IMR-90 (cell line): ENCODE measurements around the gene PAX5. TPM values are rescaled to one million over a fixed set of nuclear protein-coding genes. Genes with fewer than 3 reads are reported as not detected.

Experiments
- ATAC-seq: fragments of 200-7000 bp; cut with Tn5 transposase; 2 replicates; pipeline ENCODE4 v1.9.1; 2020; ENCODE audit warnings: low read depth, mild to moderate bottlenecking, moderate library complexity
- BruUV-seq: library from RNA; stranded (reverse); fragments of 400-500 nt; replicated peaks from 2 replicates; lab custom pipeline; 2021; lab: Mats Ljungman, UMichigan
- CTCF ChIA-PET: fragments of 300-600 bp; formaldehyde crosslinking; extraction: SDS; loops from one replicate; lab custom pipeline; 2021; ENCODE audit warnings: antibody characterized with exemption; lab: Yijun Ruan, JAX
- POLR2A ChIA-PET: fragments of 300-600 bp; sonication (Branson Sonifier 250); formaldehyde crosslinking; loops from one replicate; lab custom pipeline; 2022; ENCODE audit warnings: antibody characterized with exemption; ENCODE audit not compliant: unreplicated experiment; lab: Charles Lee
- DNase-seq: peaks from one replicate; pipeline ENCODE4 v3.0.0; 2013
- H2AFZ ChIP-seq: replicated peaks from 2 replicates; pipeline ENCODE3; 2013; ENCODE audit warnings: low read length, mild to moderate bottlenecking; ENCODE audit not compliant: poor library complexity
- H2AK5ac ChIP-seq: 2 replicates; pipeline ENCODE4 v1.6.1; 2013; ENCODE audit warnings: low read depth, low read length, inconsistent platforms
- H2AK9ac ChIP-seq: replicated peaks from 2 replicates; pipeline ENCODE3; 2013; ENCODE audit warnings: mild to moderate bottlenecking, low read depth, low read length, moderate library complexity; ENCODE audit not compliant: poor library complexity
- H2BK120ac ChIP-seq: 2 replicates; pipeline ENCODE4 v1.6.1; 2013; ENCODE audit warnings: low read depth, low read length, inconsistent platforms
- H2BK15ac ChIP-seq: 3 replicates; pipeline ENCODE4 v1.6.1; 2013; ENCODE audit warnings: low read depth, low read length, inconsistent platforms
- H2BK20ac ChIP-seq: 2 replicates; pipeline ENCODE4 v1.6.1; 2013; ENCODE audit warnings: low read depth, mild to moderate bottlenecking, inconsistent platforms, low read length, moderate library complexity
- H2BK5ac ChIP-seq: 2 replicates; pipeline ENCODE4 v1.6.1; 2013; ENCODE audit warnings: mild to moderate bottlenecking, low read depth, low read length, inconsistent platforms; ENCODE audit not compliant: poor library complexity, severe bottlenecking
- H3K14ac ChIP-seq: replicated peaks from 2 replicates; pipeline ENCODE4 v1.6.1; 2013; ENCODE audit warnings: low read depth, low read length, inconsistent platforms
- H3K18ac ChIP-seq: 2 replicates; pipeline ENCODE4 v1.6.1; 2013; ENCODE audit warnings: low read depth, low read length, control low read depth
- H3K23ac ChIP-seq: 2 replicates; pipeline ENCODE4 v1.6.1; 2013; ENCODE audit warnings: low read depth, low read length, inconsistent platforms
- H3K27ac ChIP-seq: 2 replicates; pipeline ENCODE4 v1.5.1; 2013; ENCODE audit warnings: mild to moderate bottlenecking, control low read depth, low read length; ENCODE audit not compliant: insufficient read depth
- H3K27me3 ChIP-seq: 2 replicates; pipeline ENCODE4 v1.6.1; 2013; ENCODE audit warnings: low read length; ENCODE audit not compliant: control insufficient read depth, insufficient read depth
- H3K36me3 ChIP-seq: 2 replicates; pipeline ENCODE4 v1.6.1; 2013; ENCODE audit warnings: low read length, mixed read lengths; ENCODE audit not compliant: control insufficient read depth, insufficient read depth
- H3K4ac ChIP-seq: 2 replicates; pipeline ENCODE4 v1.6.1; 2013; ENCODE audit warnings: low read depth, low read length, inconsistent platforms
- H3K4me1 ChIP-seq: 2 replicates; pipeline ENCODE4 v1.6.1; 2013; ENCODE audit warnings: low read length, mixed read lengths; ENCODE audit not compliant: control insufficient read depth, insufficient read depth
- H3K4me2 ChIP-seq: 2 replicates; pipeline ENCODE4 v1.6.1; 2013; ENCODE audit warnings: low read depth, mild to moderate bottlenecking, control low read depth, low read length, moderate library complexity
- H3K4me3 ChIP-seq: 2 replicates; pipeline ENCODE4 v1.5.1; 2013; ENCODE audit warnings: low read depth, mild to moderate bottlenecking, control low read depth, low read length, moderate library complexity; ENCODE audit not compliant: insufficient read depth
- H3K56ac ChIP-seq: 2 replicates; pipeline ENCODE4 v1.6.1; 2013; ENCODE audit warnings: low read length, inconsistent platforms; ENCODE audit not compliant: insufficient read depth; ENCODE audit errors: extremely low read depth
- H3K79me1 ChIP-seq, 2 experiments: 2 replicates each; pipeline ENCODE4 v1.6.1; 2013; ENCODE audit warnings: low read length in 2 of 2, inconsistent platforms in 1 of 2, low read depth in 1 of 2
- H3K9ac ChIP-seq: 2 replicates; pipeline ENCODE4 v1.6.1; 2013; ENCODE audit warnings: low read depth, low read length, control low read depth
- H3K9me1 ChIP-seq: 2 replicates; pipeline ENCODE4 v1.6.1; 2013; ENCODE audit warnings: low read length, inconsistent platforms; ENCODE audit not compliant: insufficient read depth
- H3K9me3 ChIP-seq: 2 replicates; pipeline ENCODE4 v1.6.1; 2013; ENCODE audit warnings: low read length; ENCODE audit not compliant: control insufficient read depth, insufficient read depth
- H4K20me1 ChIP-seq: 2 replicates; pipeline ENCODE4 v1.6.1; 2013; ENCODE audit warnings: low read length, inconsistent platforms; ENCODE audit not compliant: insufficient read depth
- H4K5ac ChIP-seq: 2 replicates; pipeline ENCODE4 v1.6.1; 2013; ENCODE audit warnings: mild to moderate bottlenecking, low read depth, low read length, control low read depth
- H4K8ac ChIP-seq, 2 experiments: 2 replicates each; pipeline ENCODE4 v1.6.1; 2013; ENCODE audit warnings: low read depth in 2 of 2, low read length in 2 of 2, control low read depth in 1 of 2, inconsistent platforms in 1 of 2
- H4K91ac ChIP-seq: 2 replicates; pipeline ENCODE4 v1.6.1; 2013; ENCODE audit warnings: low read depth, low read length, inconsistent platforms; ENCODE audit not compliant: insufficient read depth
- BHLHE40 ChIP-seq: fragments of 150-350 bp; IDR thresholded peaks from 2 replicates; pipeline ENCODE4 v1.6.1; 2016; ENCODE audit warnings: mild to moderate bottlenecking, low read depth, low read length
- CEBPB ChIP-seq: IDR thresholded peaks from 2 replicates; pipeline ENCODE4 v1.6.1; 2012; ENCODE audit warnings: low read depth, low read length, improper control_type of control experiment
- ELK1 ChIP-seq: fragments of 150-350 bp; IDR thresholded peaks from 2 replicates; pipeline ENCODE4 v1.6.1; 2016; ENCODE audit warnings: low read depth, mild to moderate bottlenecking, low read length, moderate library complexity, borderline replicate concordance
- FOS ChIP-seq: fragments of 150-350 bp; IDR thresholded peaks from 2 replicates; pipeline ENCODE4 v1.6.1; 2016; ENCODE audit warnings: low read depth, low read length
- MAZ ChIP-seq: IDR thresholded peaks from 2 replicates; pipeline ENCODE4 v1.6.1; 2012; ENCODE audit warnings: low read depth, mild to moderate bottlenecking, low read length, improper control_type of control experiment, moderate library complexity, borderline replicate concordance
- NFE2L2 ChIP-seq: fragments of 150-350 bp; IDR thresholded peaks from 2 replicates; pipeline ENCODE4 v1.6.1; 2016; ENCODE audit warnings: low read depth, mild to moderate bottlenecking, low read length
- RCOR1 ChIP-seq: IDR thresholded peaks from 2 replicates; pipeline ENCODE4 v1.6.1; 2012; ENCODE audit warnings: mild to moderate bottlenecking, low read length, improper control_type of control experiment; ENCODE audit not compliant: insufficient replicate concordance
- SMC3 ChIP-seq: fragments of 150-350 bp; IDR thresholded peaks from 2 replicates; pipeline ENCODE4 v1.6.1; 2016; ENCODE audit warnings: low read depth, mild to moderate bottlenecking, antibody characterized with exemption, low read length, moderate library complexity
- WGBS, 2 experiments: methylation state at CpG; one replicate each; pipeline versions ENCODE4 v1.1.5 to v1.1.7; 2013; ENCODE audit warnings: missing lambda C conversion rate in 2 of 2; ENCODE audit not compliant: insufficient read length in 1 of 2; ENCODE audit errors: extremely low coverage in 2 of 2; 5-methylcytosine and 5-hydroxymethylcytosine counted together
- dilution Hi-C: fragments of 300-500 bp; cut with HindIII; formaldehyde crosslinking; loops from one replicate; pipeline ENCODE4 v1.14.3; 2018; ENCODE audit warnings: low sequenced_read_pairs; ENCODE audit not compliant: unreplicated experiment
- in situ Hi-C: fragments of 300-500 bp; cut with MboI; formaldehyde crosslinking; loops from 3 replicates; pipeline ENCODE4 v1.14.3; 2019; ENCODE audit warnings: low sequenced_read_pairs, inconsistent platforms, mixed read lengths
- intact Hi-C: fragments of 100-400 bp; cut with micrococcal nuclease; formaldehyde crosslinking; loops from 2 replicates; pipeline ENCODE4 v1.10.0; 2022
- polyA plus RNA-seq, 3 experiments: library from polyadenylated mRNA; depleted of rRNA; stranded (reverse); fragments of >200 nt; gene quantifications; 2 replicates each; pipeline ENCODE4 v1.2.3, GENCODE V29; 2012; ENCODE audit warnings: low replicate concordance in 1 of 3
- total RNA-seq: library from RNA; depleted of rRNA; stranded (reverse); fragments of >200 nt; gene quantifications from 2 replicates; pipeline ENCODE4 v1.2.3, GENCODE V29; 2012
- TF ChIP-seq, protein P1 (sequence below): conservative IDR thresholded peaks from 2 replicates; pipeline ENCODE4 v1.5.1; 2012; ENCODE audit warnings: mild to moderate bottlenecking, low read depth, low read length, improper control_type of control experiment

The PAX5 gene
- total and polyA plus RNA-seq, 2 of the 4 experiments (the other 2 are of a cell fraction) = not detected

DNA sequence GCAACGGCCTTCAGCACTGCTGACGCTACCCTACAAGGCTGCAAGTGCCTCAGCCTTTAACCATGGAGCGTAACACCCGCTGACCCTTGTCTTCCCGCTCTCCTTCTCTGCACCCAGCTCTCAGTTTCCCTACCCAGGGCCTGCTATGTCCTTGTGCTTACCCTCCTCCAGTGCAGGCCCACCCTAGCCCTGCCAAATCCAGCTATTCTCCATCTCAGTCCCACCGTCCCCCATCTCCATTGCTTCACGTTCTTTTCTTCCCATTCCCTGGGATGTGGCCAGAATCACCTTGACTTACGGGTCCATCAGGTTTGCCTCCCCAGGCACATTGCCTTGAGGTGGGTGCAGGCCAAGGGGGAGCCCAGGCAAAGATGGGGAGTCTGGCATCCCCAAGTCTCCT, 91.2 kb downstream of the PAX5 start:
- Histone ChIP-seq H4K91ac (no peak overlapping the region), H3K36me3 (no peaks in the 10 kb centered on the region), H3K79me1 (no peaks in the 10 kb centered on the region), H3K4me2 (no peak overlapping the region), H3K4me3 (no peak overlapping the region), H3K9me1 (no peaks in the 10 kb centered on the region; the same call in 1 of the 2 replicates), H3K18ac (no peak overlapping the region), H3K23ac (no peak overlapping the region), H4K20me1 (no peaks in the 10 kb centered on the region), H2BK20ac (no peak overlapping the region), H2AFZ (no peak overlapping the region), H3K14ac (no peak overlapping the region), H3K27ac (no peak overlapping the region), H2BK120ac (no peak overlapping the region), H2AK5ac (no peak overlapping the region), H3K56ac (no peak overlapping the region), H2AK9ac (peak overlapping the region; percentile 70), H3K4me1 (no peaks in the 10 kb centered on the region), H2BK15ac (no peak overlapping the region), H4K8ac (no peak overlapping the region), H3K27me3 (peaks cover 40% of the 10 kb centered on the region), H2BK5ac (no peak overlapping the region), H4K5ac (no peak overlapping the region), H3K9ac (no peak overlapping the region), H3K4ac (no peak overlapping the region), H3K9me3 (no peaks in the 10 kb centered on the region)
- ChIA-PET CTCF (no interaction called here), POLR2A (no interaction called here)
- intact Hi-C loops = no loop called here
- in situ Hi-C loops = no loop called here
- dilution Hi-C loops = no loop called here
- TF ChIP-seq BHLHE40 = no peak
- TF ChIP-seq SMC3 = no peak
- TF ChIP-seq, protein P1, sequence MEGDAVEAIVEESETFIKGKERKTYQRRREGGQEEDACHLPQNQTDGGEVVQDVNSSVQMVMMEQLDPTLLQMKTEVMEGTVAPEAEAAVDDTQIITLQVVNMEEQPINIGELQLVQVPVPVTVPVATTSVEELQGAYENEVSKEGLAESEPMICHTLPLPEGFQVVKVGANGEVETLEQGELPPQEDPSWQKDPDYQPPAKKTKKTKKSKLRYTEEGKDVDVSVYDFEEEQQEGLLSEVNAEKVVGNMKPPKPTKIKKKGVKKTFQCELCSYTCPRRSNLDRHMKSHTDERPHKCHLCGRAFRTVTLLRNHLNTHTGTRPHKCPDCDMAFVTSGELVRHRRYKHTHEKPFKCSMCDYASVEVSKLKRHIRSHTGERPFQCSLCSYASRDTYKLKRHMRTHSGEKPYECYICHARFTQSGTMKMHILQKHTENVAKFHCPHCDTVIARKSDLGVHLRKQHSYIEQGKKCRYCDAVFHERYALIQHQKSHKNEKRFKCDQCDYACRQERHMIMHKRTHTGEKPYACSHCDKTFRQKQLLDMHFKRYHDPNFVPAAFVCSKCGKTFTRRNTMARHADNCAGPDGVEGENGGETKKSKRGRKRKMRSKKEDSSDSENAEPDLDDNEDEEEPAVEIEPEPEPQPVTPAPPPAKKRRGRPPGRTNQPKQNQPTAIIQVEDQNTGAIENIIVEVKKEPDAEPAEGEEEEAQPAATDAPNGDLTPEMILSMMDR = no peak
- no peak for TF ChIP-seq MAZ
- no peak for TF ChIP-seq RCOR1
- no peak for TF ChIP-seq FOS
- TF ChIP-seq ELK1 = no peak
- no peak for TF ChIP-seq CEBPB
- TF ChIP-seq NFE2L2 = no peak
- ATAC-seq (no peak), DNase-seq (no peak)
- 67% methylated on average over 5 of the region's 8 CpGs; no CpG with 5 or more reads in 1 of the 2 experiments for WGBS, 2 experiments
- no TSS peak for BruUV-seq
